GM18858 (cell line): ENCODE measurements around the gene OXER1.

Experiments used
- ATAC-seq: cut with Tn5 transposase; IDR thresholded peaks from one replicate; pipeline ENCODE4 v1.9.1; 2021; ENCODE audit not compliant: unreplicated experiment

Gene OXER1

DNA sequence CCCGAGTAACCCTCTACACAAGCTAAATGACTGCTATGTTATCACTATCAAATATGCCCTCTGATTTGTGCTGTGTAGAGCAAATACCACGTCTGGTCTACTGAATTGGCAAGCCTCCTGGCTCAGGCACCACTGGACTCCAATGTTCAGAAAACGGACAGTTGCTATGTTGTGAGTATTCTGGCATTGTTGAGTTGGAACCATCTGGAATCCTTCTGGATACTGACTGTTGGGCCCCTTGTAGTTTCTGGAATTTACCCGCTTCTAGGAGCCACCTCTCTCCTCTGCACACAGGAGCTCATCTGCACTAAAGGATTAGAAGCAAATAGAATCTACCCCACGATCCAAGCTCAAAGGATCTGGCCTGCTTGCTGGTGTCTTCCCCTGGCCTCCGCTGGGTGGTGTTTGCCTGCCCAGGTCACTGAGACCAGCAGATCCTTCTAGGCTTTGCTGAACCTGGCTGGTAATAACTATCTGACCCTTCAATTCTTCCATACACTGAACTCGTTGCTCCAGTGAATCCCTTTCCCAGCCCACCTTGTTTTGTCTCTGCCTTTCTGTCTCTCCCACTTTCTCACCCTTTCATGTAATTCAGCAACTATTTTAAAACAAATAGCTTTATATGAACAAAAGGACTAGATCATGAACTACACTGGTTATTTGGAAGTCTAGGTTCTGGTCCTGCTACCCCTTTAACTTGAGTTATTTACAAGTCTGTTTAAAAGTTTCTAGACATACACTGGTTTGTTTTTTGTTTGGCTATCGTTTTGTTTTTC is 30.5 kb upstream of the OXER1 start:
- no peak for ATAC-seq

DNA sequence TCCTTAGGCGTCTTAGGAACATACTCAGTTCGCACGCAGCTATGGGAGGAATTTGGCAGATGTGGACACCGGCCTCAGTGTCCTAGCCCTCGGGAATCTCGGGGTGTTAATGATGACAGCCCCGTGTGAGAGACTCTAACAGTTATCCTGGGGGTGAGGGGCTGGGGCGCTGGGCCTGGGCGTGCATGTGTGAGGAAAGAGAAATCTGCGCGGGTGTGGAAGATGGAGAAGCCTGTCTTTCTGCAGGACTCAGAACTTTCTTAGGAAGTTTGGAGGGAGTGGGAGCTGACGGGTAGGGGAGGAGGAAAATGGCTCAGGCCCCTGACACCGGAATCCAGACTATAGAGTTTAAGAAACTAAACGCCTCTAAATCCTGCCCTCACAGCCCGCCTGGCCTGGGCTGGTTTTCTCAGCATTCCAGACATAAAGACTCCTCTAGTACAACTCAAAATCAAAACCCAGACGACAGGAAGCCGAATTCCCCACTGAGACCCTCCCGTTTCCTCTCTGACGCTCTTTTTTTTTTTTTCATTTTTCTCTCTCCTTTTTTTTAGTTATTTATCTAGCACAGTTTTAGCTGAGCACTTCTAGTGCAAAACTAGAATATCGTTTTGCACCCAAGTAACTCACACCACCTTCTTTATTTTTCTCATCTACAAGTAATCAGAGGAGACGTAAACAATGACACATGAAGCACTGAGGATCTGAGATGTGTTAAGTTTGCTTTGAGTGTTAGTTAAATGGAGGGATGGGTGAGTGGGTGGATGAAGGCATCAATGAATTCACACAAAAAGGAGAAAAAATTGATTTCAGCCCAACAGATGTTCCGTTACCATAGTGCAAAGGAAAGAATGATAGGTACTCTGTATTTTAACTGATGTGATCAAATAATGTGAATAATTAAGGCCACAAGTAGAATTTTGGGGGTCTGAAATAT is 29.7 kb upstream of the OXER1 start:
- ATAC-seq, result no peak

DNA sequence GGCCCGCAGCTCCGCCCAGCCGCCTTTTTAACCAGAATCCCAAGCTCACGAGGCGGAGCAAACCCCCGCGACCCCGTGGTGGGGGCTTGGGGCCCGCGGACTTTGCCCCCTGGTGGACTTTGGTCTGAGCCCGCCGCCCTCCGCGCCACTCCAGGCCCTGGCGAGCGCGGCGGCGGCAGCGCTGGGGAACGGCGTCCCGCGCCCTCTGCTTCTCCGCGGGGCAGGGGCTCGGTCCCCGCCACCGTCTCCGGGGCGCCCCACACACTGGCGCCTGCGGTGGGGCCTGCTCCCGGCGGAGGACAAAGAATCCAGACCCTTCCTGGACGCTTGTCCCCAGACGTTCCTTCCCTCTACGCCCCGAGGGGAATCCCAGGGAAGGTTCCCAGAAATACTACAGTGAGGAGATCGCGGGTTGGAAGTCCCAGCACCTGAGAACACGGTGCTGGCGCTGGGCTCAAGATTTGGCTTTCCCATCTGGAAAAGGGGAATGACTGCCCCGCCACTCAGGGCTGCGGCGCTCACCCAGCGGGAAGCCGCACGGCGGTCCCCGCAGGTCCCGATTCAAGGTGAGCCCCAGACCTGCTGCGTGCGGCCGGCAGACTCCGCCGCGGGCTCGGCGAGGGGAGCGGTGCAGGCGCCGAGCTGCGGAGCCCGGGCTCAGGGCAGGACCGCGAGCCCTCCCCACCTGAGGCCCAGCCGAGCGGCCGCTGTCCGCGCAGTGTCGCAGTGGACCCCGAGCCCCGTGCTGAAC is 28.8 kb upstream of the OXER1 start, which contains the start of gene HAAO:
Gene HAAO (minus strand): TSS at position 1 of the 751 bp plus-strand sequence. CDS start 47 bp downstream, outside the sequence.
- ATAC-seq, result no peak

GRCh38 chr2:42792087-42792582 is 28.2 kb upstream of the OXER1 start:
- no peak for ATAC-seq

DNA sequence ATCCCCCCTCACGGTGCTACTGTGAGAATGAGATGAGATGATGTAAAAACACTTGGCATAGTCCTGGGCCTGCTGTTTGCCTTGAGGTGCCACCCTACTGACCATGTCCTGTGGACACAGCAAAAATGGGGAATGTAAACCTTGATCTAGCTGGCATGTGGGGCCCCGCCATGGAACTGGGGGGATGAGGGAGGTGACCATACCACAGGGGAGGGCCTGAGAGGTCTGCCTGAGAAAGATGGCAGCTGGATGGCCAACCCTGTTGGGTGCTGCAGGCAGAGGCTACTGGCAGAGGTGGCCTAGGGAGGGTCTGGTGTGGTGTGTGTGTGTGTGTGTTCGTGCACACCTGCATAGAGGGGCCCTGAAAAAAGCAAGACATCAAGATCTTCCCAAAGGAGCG is 27.7 kb upstream of the OXER1 start:
- ATAC-seq, result no peak

DNA sequence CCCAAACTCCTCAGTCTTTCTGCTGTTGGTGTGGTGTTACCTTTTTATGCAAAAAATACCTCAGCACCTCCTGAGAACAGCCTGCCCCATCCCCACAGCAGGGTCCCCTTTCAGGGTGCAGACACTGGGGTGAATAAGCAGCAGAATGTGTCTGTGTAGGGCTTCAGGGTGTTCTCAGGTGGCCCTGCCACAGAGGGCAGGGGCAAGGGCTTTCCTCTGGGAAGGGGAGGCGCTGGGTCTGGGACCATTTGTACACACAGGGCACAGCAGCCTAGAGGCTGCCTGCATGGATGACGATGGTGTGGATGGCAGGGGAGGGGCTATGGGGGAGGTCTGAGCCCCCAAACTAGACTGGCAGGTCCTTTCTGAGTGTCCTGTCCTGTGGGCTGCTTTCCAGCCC is 25.8 kb upstream of the OXER1 start:
- no peak for ATAC-seq

DNA sequence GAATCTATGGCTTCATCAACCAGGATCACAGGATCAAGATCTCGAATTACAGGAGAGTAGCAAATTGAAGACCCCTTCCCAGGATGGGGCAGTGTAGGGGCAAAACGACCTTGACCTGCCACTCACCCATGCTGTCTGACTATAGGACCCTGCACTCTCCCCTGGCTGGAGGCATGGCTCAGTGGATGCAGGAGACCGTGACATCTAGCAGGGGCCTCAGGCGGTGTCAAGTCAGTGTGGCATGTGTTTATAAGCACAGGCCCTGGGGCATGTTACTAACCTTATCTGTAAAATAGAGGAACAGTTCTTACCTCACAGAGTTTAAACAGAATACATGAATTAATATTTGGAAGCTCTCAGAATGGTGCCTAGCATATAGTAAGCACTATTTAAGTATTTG is 24.9 kb upstream of the OXER1 start:
- ATAC-seq, result no peak

DNA sequence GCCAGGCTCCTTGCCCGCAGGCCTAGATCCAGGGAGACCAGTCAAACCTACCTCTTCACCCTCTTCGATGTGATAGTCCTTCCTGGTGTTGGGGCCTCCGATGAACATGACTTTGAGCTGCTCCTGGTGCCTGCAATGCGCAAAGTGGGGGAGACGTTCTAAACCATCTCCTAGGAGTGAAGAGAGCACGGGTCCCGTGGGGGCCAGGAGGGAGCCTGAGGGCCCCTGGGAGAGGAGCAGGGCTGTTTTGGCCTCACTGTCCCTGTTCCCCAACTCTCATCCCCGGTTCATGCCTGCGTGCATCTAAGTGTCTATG is 24.5 kb upstream of the OXER1 start:
- no peak for ATAC-seq

DNA sequence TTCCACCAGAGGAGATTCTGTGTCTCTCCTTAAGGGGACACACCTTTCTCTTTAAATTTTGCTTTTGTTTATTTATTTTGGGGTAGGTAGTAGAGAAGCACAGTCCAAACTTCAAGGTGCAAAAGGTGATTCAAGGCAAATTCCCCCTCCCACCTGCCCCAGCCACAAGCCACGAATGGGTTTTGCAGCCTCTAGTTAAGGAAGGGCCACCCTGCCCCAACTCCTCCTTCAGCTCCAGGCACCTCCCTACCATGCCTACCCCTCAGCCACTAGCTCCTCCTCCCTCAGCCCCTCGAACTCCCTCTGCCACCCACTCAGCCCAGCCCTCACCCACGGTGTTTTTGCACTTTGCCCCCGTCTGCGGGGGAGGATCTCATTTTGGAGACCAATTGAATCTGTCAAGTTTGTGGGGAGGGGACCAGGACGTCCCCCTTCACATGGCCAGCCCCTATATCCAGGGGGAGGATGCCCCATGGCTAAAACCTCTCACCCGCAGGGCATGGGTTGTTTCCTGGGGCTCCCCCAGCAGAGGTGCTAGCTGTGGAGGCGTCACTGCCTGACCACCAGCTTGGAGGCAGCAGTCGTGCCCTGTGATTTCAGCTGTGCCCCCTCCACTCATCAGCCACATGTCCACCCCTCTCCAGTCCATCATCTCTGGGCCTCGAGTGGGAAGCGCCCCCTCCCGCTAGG is 24.0 kb upstream of the OXER1 start:
- no peak for ATAC-seq

GRCh38 chr2:42787424-42787787 is 23.5 kb upstream of the OXER1 start:
- no peak for ATAC-seq

DNA sequence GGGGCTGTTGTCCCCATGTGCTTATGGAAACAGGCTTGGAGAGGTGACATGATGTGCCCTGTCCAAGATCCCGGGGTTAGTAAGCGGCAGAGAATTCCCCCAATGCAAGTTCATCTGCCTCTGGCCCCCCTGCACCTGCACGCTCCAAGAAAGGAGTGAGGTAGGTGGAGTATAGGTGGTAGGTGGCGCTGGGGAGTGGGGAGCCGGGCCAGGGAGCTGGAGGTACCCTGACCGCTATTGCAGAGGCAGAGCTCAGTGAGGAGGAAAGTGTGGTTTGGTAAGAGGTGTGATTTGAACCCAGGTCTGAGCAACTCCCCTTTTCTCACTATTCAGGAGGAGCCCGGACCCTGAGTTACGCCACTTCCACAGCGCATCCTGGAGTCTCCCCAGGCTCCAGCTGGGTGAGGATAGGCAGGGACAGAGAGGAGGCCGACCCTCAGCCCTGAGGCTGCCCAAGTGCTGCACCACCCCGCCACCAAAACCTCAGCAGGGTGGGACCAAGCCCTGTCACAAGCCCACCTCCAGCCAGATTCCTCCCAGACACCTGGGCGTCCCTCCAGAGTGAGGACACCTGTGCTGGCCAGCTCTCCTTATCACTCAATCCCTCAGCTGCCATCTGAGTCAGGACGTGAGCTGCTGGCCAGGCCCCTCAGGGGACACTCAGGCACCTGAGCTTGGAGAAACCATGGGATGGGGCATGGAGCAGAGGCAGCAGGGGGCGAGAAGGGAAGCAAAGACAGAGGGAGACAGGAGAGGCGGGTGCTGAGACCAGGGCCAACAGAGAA is 22.8 kb upstream of the OXER1 start:
- ATAC-seq, result no peak

- no peak for ATAC-seq
These were observed 20.4 kb upstream of the OXER1 start for GRCh38 chr2:42784204-42784880.

DNA sequence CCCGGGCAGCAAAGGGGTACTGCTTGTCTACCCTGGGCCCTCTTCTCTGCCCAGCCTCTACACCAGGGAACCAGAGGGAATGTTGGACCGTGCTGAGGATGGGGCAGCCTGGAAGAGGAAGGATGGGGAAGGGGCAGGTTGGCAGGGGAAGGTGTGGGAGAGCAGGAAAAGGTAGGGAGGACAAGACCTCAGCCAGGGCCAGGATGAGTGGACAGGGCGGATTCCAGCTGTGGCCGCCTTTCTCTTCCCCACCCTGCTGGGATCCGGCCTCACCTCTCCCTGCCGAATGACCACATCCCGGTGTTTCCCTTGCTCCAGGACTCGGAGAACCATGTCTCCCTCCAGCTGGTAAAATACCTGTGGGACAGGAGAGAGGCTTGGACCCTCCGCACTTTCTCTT is 19.6 kb upstream of the OXER1 start:
- ATAC-seq, result no peak

GRCh38 chr2:42781181-42781580 is 17.2 kb upstream of the OXER1 start:
- no peak for ATAC-seq

DNA sequence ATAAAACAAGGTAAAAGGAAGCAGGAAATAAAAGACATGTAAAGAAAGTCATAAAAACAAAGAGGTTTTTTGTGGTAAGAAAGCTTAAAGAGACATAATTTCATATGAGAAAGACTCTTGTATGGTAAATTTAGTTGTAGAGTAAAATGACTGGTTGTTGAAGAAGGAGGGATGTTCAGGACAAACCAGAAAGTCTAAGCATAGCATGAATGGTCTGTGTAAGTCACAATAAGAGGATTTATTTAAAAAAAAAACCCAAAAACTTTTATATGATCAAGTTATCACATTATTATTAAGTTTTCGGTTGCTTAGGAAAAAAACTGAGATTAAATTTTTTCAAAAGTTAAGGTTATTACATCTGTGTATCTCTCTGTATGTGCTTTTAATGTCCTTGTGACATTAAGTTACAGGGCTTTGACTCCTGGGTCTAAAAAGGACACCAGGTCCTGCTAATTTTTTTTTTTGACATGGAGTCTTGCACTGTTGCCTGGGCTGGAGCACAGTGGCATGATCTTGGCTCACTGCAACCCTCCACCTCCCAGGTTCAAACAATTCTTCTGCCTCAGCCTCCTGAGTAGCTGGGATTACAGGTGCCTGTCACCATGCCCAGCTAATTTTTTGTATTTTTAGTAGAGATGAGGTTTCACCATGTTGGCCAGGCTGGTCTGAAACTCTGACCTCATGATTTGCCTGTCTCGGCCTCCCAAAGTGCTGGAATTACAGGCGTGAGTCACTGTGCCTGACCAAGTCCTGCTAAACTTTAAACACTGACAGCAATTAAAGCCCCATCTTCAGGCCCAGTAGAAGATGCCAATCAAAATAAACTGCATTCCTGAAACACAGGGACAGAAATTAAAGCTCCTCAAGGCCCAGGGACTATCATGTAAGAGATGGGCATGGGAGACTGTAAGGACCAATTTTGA is 14.2 kb upstream of the OXER1 start:
- no peak for ATAC-seq

DNA sequence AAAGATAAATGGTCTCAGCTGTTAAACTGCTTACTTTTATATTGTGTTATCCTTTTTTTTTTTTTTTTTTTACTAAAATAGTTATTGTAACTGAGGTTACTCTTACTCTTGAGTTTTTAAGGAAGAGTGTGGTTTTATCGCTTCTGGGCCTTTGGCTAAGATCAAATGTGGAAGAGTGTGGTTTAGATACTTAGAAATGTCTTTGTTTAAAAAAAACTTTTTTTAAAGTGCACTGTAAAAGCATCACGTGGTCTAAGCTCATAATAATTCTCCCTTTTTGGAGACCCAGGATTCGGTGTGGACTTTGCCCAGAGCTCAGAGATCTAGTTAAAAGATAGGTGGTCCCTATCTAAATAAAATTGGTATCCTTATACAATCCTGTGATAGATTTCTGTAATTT is 11.9 kb upstream of the OXER1 start:
- ATAC-seq, result no peak

GRCh38 chr2:42775186-42775585 is 11.3 kb upstream of the OXER1 start:
- ATAC-seq, result no peak

- no peak for ATAC-seq
These were observed 7.7 kb upstream of the OXER1 start for GRCh38 chr2:42771546-42772153.
